ENCODE results near the gene BCAP31.
"Not testable (repeated sequence)": the region's sequence is repeated elsewhere in the genome, so short reads cannot be mapped to it uniquely, and the experiment has no call there.

The BCAP31 gene

DNA sequence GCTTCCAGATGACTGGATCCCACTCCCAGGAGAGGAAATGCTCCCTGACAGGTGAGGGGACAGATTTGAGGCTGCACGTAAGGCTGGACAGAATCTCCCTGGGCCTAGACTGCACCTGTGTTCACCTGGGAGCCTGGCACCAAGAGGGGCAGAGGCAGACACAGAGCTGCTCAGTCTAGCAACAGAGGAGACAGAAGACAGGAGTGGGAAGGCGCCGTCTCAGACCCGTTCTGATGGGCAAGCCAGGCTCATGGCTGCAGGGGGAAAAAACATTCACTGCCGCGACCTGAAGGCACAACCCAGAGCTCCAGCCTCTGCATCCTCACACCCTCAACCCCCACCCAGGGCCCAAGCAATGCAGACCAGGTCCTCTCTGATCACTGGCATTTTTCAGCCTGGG, 16.8 kb downstream of the BCAP31 start:
- DNase-seq = no peak

DNA sequence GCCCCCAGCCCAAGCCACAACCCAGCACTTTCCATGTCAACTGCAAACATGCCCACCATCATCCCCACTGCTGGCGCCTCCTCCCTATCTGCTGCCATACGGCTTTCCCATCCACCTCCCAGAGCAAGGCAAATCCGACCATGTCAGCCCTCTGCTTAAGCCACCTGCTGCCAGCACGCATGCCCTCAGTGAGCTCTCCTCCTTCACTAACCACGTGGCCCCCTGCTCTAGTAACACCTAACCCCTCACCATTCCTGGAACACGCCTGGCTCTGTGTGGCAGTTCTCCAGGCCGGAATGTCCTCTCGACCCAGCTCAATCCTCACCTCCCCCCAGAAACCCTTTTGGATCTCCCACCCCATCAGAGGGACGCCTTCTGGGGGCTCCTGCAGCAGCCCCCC, 17.4 kb downstream of the BCAP31 start:
- no peak for DNase-seq

- not testable (repeated sequence) for DNase-seq
These were observed 18.7 kb downstream of the BCAP31 start for GRCh38 chrX:153705403-153706060.

DNA sequence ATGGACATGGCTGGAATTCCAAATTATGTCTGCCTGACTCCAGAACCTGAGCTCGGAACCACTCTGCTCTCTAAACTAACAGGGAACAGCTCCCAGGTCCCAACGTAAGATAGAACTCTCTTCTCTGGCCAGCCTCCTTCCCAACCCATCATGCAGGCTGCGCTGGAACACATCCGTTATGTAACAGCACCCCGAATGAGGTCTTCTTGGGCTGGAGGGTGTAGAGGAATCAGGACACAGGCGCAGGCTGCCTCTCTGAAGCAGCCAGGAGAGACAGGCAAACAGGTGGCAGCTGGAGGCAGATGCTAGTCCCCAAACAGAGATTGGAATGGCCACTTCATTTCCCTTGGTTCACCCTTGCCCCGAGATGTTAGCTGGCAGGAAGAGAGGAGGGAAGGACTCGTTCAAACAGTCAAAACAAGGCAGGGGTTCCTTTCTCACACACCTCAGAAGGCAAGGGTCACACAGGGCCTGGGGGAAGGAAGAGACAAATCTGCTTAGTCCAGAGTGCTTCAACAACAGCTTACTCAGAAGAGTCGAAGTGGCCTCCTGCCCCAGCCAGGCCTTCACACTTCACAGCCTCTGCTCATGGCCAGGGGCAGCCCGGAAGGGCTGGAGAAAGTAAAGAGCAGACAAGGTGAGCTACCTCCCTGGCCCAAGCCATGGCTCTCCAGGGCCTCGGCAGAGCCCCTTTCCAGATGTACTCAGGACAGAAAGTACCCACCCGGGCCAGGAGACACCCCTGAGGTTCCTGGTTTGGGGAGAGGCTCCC, 19.4 kb downstream of the BCAP31 start:
- not testable (repeated sequence) for DNase-seq

DNA sequence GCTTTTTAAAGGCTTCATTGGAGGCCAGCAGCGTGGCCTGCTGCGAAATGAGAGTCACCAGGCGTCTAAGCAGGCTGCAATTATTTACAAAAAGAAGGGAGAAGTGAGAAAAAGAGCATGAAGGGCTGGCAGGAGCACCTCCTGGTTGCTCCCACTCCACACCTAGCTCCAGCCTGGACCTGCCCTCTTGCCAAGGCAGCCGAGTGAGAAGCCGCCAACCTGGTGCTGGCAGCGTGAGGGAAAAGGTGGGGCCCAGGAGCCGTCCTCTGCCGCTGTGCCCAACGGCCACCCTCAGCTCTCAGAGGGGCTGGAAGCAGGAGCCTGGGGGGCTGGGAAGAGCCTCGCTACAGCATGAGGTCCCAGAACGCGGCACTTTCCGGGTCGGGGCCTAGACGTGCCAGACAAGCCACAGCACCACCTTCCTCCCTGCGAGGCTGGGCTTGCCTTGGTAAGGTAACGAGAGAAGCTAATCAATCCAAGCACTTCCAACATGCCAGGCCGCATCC, 20.1 kb downstream of the BCAP31 start:
- DNase-seq = no peak

- DNase-seq = no peak
These were observed 21.2 kb downstream of the BCAP31 start for GRCh38 chrX:153703036-153703370.

GRCh38 chrX:153702336-153703035, 21.7 kb downstream of the BCAP31 start:
- no peak for DNase-seq

GRCh38 chrX:153701706-153702105, 22.5 kb downstream of the BCAP31 start:
- no peak for DNase-seq

GRCh38 chrX:153700967-153701366, 23.2 kb downstream of the BCAP31 start:
- DNase-seq = no peak

- DNase-seq = no peak
These were observed 23.7 kb downstream of the BCAP31 start for GRCh38 chrX:153700376-153700945.

- DNase-seq = not testable (repeated sequence)
These were observed 24.3 kb downstream of the BCAP31 start for GRCh38 chrX:153699784-153700371.

GRCh38 chrX:153699210-153699783, 24.9 kb downstream of the BCAP31 start:
- not testable (repeated sequence) for DNase-seq

DNA sequence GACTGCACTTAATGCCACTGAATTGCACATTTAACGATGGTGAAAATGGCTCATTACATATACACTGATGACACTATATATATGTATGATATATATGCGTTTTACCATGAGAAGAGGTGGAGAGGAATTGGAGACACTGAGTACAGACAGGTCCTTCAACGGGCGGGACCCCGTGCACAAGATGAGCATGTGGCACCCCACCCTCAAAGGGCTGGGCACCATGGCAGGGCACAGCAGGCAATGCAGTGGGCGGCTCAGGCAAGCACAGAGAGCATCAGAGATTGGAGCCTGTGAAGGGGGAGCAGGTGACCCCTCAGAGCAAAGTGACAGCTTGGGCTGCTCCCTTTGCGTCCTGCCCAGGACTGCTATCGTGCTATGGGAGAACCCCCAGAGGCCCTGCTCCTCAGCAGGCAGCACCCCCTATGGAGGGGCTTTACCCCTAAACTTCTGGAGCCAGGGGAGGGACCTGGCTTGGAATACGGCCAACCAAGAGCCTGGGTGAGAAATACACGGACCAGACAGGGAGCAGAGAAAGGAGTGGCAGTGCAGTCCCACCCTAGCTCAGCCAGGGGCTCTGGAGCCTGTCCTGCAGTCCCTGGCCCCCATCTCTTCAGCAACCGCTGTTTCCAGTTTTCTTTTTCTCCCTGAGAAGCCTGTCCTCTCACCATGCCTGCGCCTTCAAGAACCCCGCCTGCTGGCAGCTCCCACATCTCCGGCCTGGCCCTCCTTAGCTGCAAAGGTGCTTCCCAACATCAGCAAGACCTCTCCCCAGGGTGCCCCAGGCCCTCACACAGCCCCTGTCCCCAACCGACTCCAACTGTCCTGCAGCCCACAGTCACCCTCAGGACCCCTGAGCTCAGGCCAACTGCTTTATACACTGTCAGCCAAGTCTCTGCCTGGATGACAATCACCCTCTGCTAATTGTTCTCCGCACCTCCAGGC, 26.0 kb downstream of the BCAP31 start:
- DNase-seq = no peak

DNA sequence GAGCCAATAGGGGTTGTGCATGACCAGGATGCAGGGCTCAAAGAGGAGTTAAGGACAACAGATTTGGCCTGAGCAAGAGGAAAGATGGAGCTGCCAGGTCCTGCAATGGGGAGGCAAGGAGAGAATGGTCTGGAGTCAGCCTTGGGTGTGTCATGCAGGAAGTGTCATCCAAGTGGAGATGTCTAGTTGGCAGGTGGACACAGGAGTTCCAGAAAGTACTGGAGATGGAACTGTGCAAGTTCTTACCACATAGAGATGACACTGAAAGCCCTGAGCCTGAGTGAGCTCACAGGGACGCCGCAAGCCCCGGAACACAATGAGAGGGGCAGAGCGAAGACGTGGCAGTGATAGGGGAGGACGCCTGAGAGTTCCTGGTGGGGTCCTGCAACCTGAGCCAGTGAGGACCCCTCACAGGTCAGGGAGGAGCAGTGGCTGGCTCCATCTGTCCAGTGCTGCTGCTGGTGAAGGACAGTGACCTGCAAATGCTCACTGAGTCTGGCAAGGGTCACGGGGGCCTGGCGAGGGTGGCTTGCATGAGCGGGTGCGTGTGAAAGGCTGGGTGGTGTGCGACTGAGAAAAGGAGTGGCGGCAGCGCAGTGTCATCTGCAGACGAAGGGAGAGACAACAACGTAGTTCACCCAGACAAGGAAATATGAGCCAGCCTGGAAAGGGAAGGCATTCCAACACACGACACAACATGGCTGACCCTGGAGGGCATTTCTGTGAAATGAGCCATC, 27.0 kb downstream of the BCAP31 start:
- not testable (repeated sequence) for DNase-seq

DNA sequence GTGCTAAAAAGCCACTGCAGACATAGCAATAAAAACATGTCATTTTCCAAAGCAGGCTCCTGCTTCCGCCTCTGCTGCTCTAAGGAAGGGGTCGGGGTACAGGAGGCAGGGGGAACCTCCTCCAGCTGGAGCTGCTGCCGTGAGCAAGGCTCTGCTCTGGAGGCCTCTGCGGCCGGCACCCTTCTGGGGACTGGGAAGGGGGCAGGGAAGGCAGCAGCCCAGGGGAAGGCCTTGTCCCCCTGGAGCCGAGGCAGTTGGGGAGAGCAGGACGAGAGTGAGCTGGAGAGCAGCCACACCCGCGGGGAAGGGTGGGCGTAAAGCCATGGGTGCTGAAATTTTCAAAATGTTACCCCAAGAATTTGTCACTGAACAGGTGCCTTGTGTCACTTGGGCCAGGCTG, 27.6 kb downstream of the BCAP31 start:
- DNase-seq = not testable (repeated sequence)

DNA sequence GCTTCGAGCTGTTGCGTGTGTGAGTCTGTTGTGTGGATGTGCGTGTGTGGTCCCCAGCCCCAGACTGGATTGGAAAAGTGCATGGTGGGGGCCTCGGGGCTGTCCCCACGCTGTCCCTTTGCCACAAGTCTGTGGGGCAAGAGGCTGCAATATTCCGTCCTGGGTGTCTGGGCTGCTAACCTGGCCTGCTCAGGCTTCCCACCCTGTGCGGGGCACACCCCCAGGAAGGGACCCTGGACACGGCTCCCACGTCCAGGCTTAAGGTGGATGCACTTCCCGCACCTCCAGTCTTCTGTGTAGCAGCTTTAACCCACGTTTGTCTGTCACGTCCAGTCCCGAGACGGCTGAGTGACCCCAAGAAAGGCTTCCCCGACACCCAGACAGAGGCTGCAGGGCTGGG, 28.1 kb downstream of the BCAP31 start:
- DNase-seq = no peak

GRCh38 chrX:153694687-153695270, 29.4 kb downstream of the BCAP31 start:
- no peak for DNase-seq

DNA sequence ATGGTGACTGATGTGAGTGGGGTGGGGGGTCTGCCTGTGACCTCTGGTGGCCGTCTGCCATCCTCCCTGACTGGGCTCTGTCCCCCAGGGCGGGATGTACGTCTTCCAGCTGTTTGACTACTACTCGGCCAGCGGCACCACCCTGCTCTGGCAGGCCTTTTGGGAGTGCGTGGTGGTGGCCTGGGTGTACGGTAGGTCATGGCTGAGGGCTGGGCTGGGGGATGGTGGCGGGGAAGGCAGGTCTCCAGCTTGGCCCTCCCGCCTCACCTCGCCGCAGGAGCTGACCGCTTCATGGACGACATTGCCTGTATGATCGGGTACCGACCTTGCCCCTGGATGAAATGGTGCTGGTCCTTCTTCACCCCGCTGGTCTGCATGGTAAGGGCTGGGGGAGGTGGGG, 29.9 kb downstream of the BCAP31 start:
- DNase-seq = not testable (repeated sequence)

DNA sequence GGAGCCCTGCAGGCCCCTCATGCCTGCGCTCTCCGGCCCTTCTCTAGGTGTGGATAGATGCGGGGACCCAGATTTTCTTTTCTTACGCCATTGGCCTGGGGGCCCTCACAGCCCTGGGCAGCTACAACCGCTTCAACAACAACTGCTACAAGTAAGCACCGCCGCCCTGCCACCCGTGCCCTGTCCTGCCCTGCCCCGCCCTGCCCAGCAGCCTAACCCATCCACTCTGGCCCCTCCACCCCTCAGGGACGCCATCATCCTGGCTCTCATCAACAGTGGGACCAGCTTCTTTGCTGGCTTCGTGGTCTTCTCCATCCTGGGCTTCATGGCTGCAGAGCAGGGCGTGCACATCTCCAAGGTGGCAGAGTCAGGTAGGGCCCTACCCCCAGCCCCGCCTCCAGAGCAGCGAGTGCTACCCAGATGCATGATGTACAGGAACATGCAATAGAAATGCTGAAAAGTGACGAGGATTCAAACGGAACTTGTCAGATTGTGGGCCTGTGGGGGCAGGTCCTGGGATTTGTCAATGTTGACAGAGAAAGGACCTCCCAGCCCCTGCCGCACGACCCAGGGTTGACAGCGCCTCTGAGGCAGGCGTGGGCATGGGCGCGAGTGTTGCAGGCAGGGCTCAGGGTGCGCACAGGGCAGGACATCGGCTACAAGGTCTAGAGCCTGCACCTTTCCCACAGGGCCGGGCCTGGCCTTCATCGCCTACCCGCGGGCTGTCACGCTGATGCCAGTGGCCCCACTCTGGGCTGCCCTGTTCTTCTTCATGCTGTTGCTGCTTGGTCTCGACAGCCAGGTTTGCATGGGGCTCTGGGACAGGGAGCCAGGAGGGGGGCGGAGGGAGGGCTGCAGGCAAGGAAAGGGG, 30.7 kb downstream of the BCAP31 start:
- no peak for DNase-seq
